Neural cell (in vitro differentiated cells): ENCODE data around the gene MAEA.

Experiments
- EP300 ChIP-seq: fragments of 450-650 bp; conservative IDR thresholded peaks from 2 replicates; pipeline ENCODE4 v1.6.1; 2014; ENCODE audit warnings: antibody characterized with exemption, mild to moderate bottlenecking, moderate library complexity; ENCODE audit not compliant: poor library complexity, severe bottlenecking
- EZH2 ChIP-seq: fragments of 200-600, 300-800 bp; shearing (Covaris generic), sonication (generic); IDR thresholded peaks from 2 replicates; pipeline ENCODE4 v1.6.1; 2014; ENCODE audit warnings: antibody characterized with exemption, low read length, borderline replicate concordance, mild to moderate bottlenecking; ENCODE audit not compliant: insufficient read depth, poor library complexity, severe bottlenecking
- MXI1 ChIP-seq: fragments of 450-650 bp; conservative IDR thresholded peaks from 2 replicates; pipeline ENCODE4 v1.6.1; 2014; ENCODE audit warnings: antibody characterized with exemption, mild to moderate bottlenecking; ENCODE audit not compliant: poor library complexity, severe bottlenecking
- POLR2AphosphoS5 ChIP-seq: IDR thresholded peaks from 2 replicates; pipeline ENCODE4 v1.6.1; 2012
- RAD21 ChIP-seq: fragments of 450-650 bp; conservative IDR thresholded peaks from 2 replicates; pipeline ENCODE4 v1.6.1; 2014; ENCODE audit warnings: antibody characterized with exemption, mild to moderate bottlenecking, moderate library complexity
- SMC3 ChIP-seq: fragments of 450-650 bp; conservative IDR thresholded peaks from 2 replicates; pipeline ENCODE4 v1.6.1; 2014; ENCODE audit warnings: antibody characterized with exemption, mild to moderate bottlenecking, moderate library complexity; ENCODE audit not compliant: poor library complexity
- TAF1 ChIP-seq: IDR thresholded peaks from 2 replicates; pipeline ENCODE4 v1.6.1; 2012; ENCODE audit warnings: low read depth
- TF ChIP-seq, protein P1 (sequence below): fragments of 450-650 bp; IDR thresholded peaks from 2 replicates; pipeline ENCODE4 v1.5.1; 2014; ENCODE audit warnings: antibody characterized with exemption, mild to moderate bottlenecking, moderate library complexity; ENCODE audit not compliant: poor library complexity, severe bottlenecking
- TF ChIP-seq, protein P2 (sequence below): IDR thresholded peaks from 2 replicates; pipeline ENCODE4 v1.6.1; 2012; ENCODE audit warnings: borderline replicate concordance

- TF ChIP-seq, protein P1, sequence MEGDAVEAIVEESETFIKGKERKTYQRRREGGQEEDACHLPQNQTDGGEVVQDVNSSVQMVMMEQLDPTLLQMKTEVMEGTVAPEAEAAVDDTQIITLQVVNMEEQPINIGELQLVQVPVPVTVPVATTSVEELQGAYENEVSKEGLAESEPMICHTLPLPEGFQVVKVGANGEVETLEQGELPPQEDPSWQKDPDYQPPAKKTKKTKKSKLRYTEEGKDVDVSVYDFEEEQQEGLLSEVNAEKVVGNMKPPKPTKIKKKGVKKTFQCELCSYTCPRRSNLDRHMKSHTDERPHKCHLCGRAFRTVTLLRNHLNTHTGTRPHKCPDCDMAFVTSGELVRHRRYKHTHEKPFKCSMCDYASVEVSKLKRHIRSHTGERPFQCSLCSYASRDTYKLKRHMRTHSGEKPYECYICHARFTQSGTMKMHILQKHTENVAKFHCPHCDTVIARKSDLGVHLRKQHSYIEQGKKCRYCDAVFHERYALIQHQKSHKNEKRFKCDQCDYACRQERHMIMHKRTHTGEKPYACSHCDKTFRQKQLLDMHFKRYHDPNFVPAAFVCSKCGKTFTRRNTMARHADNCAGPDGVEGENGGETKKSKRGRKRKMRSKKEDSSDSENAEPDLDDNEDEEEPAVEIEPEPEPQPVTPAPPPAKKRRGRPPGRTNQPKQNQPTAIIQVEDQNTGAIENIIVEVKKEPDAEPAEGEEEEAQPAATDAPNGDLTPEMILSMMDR, result no peak
- TF ChIP-seq, protein P2, sequence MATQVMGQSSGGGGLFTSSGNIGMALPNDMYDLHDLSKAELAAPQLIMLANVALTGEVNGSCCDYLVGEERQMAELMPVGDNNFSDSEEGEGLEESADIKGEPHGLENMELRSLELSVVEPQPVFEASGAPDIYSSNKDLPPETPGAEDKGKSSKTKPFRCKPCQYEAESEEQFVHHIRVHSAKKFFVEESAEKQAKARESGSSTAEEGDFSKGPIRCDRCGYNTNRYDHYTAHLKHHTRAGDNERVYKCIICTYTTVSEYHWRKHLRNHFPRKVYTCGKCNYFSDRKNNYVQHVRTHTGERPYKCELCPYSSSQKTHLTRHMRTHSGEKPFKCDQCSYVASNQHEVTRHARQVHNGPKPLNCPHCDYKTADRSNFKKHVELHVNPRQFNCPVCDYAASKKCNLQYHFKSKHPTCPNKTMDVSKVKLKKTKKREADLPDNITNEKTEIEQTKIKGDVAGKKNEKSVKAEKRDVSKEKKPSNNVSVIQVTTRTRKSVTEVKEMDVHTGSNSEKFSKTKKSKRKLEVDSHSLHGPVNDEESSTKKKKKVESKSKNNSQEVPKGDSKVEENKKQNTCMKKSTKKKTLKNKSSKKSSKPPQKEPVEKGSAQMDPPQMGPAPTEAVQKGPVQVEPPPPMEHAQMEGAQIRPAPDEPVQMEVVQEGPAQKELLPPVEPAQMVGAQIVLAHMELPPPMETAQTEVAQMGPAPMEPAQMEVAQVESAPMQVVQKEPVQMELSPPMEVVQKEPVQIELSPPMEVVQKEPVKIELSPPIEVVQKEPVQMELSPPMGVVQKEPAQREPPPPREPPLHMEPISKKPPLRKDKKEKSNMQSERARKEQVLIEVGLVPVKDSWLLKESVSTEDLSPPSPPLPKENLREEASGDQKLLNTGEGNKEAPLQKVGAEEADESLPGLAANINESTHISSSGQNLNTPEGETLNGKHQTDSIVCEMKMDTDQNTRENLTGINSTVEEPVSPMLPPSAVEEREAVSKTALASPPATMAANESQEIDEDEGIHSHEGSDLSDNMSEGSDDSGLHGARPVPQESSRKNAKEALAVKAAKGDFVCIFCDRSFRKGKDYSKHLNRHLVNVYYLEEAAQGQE, result no peak
- TF ChIP-seq RAD21 (no peak), EZH2 (no peak), EP300 (no peak), POLR2AphosphoS5 (no peak), MXI1 (no peak), TAF1 (no peak), SMC3 (no peak)
Observed at GRCh38 chr4:1366371-1367229, 76.9 kb downstream of the MAEA start.
